Choroid plexus epithelial cell (primary cell): ENCODE measurements around the gene SGCG.
A peak's percentile ranks its signal among the peaks of the same experiment; 100 is the strongest.

Experiments
- DNase-seq: peaks from one replicate; pipeline ENCODE4 v3.0.0-alpha.2; 2010; ENCODE audit warnings: low read depth
- H3K4me3 ChIP-seq: 2 replicates; pipeline ENCODE4 v1.5.1; 2011; ENCODE audit warnings: low read depth, mild to moderate bottlenecking, control low read depth, low read length, moderate library complexity
- TF ChIP-seq, protein P1 (sequence below): conservative IDR thresholded peaks from 2 replicates; pipeline ENCODE4 v1.5.1; 2011; ENCODE audit warnings: low read depth, mild to moderate bottlenecking, control low read depth, inconsistent platforms, low read length, moderate library complexity

Gene SGCG

DNA sequence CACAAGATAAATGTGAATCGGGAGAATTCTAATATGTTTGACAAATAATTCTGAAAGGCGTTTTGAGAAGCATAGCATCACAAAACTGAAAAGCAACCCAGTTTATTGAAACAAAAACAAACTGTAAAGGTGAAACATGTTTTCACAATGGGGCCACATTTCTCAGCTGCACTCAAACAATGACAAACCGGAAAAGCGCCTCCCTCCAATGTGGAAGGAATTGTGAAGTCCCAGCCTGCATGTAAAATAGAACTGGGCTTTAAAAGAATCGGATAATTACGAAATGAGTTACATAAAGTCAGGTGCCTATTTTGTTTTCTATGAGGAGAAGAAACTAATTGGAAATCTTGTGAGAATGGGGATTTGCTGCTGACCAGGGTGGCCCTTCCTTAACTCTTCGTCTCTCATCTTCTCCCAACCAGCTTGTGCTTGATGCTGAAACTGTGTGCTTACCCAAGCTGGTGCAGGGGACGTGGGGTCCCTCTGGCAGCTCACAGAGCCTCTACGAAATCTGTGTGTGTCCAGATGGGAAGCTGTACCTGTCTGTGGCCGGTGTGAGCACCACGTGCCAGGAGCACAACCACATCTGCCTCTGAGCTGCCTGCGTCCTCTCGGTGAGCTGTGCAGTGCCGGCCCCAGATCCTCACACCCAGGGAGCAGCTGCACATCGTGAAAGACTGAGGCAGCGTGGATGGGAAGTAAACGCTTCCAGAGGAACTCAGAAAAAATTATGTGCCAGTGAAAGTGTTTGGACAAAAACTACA lies 143.3 kb downstream of the SGCG start:
- TF ChIP-seq, protein P1, sequence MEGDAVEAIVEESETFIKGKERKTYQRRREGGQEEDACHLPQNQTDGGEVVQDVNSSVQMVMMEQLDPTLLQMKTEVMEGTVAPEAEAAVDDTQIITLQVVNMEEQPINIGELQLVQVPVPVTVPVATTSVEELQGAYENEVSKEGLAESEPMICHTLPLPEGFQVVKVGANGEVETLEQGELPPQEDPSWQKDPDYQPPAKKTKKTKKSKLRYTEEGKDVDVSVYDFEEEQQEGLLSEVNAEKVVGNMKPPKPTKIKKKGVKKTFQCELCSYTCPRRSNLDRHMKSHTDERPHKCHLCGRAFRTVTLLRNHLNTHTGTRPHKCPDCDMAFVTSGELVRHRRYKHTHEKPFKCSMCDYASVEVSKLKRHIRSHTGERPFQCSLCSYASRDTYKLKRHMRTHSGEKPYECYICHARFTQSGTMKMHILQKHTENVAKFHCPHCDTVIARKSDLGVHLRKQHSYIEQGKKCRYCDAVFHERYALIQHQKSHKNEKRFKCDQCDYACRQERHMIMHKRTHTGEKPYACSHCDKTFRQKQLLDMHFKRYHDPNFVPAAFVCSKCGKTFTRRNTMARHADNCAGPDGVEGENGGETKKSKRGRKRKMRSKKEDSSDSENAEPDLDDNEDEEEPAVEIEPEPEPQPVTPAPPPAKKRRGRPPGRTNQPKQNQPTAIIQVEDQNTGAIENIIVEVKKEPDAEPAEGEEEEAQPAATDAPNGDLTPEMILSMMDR: no peak
- no peak for DNase-seq
- H3K4me3 ChIP-seq: peak overlapping the region; percentile 28

DNA sequence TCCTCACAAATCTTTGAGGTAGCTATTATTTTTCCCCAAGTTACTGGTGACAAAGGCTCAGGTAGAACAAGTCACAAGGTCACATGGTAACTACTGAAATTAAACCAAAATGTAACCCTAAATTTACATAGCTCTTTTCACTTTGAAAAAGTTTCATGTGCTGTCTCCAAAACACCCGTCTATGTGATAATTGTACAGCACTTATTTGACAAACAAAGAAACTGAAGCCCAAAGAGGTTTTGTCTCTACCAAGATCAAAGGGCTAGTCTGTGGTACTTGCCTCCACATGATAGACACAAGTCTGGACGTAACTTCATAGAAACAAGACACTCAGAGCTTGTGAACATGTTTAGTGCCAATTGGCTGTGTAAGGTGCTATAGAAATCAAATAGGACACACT lies 144.4 kb downstream of the SGCG start:
- H3K4me3 ChIP-seq: no peak overlapping the region
- DNase-seq: no peak
- TF ChIP-seq, protein P1: no peak

DNA sequence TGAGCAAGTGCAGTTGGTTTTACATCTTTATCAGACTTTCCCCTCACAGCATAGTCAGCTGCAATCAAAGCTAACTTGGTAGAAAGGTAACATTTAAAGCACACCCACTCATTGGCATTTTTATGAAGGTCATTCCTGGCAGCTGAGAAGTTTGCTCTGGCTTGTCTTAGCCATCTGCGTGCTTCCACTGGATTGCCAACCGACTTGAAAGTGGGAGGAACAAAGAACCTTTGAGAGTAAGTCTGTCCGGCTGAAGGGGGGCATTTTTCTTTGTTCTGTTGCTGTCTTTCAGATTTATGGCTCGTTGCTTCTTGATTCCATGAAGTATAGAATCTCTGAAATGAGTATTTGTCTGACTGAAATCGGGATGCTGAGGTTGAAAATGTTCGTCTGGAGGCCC lies 149.6 kb downstream of the SGCG start:
- TF ChIP-seq, protein P1: no peak
- H3K4me3 ChIP-seq: no peak overlapping the region

DNA sequence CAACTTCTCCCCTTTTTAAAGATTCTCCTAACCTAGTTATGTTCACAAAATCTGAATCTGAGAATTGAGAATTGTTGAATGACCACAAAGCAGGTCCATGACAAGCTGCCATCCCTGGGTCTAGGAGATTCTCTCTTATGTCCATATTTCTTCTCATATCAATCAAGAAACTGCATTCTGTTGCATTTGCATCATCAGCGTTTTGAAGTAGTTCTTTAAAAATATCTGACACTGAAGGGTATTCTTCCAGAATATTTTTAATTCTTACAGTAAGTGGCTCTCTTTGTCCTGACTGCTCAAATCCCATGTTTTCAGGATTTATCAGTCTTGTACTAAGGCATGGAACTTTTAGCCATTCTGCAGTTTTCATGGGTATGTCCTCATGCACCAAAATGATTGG lies 158.4 kb downstream of the SGCG start:
- DNase-seq: no peak
- no peak overlapping the region for H3K4me3 ChIP-seq
- TF ChIP-seq, protein P1: no peak

More for the DNA sequence above, 149.6 kb downstream of the SGCG start:
- no peak for DNase-seq

DNA sequence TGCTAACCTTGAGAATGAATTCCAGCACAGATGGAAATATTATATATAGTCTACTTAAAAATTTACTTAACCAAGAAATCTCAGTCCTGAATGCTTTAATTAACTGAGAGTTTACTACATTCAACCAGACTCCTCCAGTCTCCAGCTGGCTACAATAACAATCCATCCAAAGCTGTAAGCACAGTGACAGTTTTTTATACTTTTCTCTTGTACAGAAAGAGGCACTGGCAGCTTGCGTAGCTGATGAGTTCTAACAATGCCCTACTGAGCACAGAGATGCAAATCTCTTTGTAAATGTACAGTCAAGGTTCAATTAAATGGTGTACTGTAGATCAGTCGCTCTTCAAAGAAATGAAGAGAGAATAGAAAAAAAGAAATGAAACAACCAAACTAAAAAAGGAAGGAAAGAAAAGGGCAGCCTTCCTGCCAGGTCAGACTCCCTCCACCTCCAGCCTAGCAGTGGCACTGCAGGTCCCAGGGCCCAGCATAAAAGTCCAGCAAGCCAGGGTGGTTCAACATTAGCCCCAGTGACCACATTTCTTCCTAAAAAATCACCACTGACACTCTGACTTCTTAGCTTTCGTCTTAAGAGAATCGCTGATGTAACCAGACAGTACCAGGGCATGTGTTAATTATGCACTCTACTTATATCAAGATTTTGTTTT lies 164.3 kb downstream of the SGCG start:
- H3K4me3 ChIP-seq: no peak overlapping the region
- no peak for DNase-seq
- TF ChIP-seq, protein P1: no peak

DNA sequence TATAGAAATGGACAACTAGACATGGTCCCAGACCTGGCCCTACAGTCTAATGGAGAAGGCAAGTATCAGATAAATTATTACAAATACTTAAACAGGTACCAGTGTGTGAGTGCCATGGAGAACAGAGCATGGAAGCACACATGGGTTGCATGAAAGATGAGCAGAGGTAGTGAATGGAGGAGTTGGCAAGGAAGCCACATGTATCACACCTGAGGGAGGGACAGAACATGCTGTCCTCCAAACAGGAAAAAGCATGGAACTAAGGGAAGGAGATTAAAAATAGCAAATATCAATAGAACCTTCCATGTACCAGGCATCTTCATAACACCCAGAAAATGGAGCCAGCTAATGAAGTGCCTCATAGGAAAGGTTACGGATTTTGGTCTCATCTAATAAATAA lies 166.8 kb downstream of the SGCG start:
- no peak overlapping the region for H3K4me3 ChIP-seq
- DNase-seq: no peak
- TF ChIP-seq, protein P1: no peak
